SK-N-SH (cell line): ENCODE measurements around the gene COL1A2.

Source experiments
- FOXM1 ChIP-seq: IDR thresholded peaks from 2 replicates; pipeline ENCODE4 v1.4.0; 2012; ENCODE audit warnings: low read depth, mild to moderate bottlenecking
- POLR2AphosphoS5 ChIP-seq: IDR thresholded peaks from 2 replicates; pipeline ENCODE4 v1.6.1; 2012; ENCODE audit warnings: low read depth, low read length
- SMC3 ChIP-seq: IDR thresholded peaks from 2 replicates; pipeline ENCODE4 v1.6.1; 2012; ENCODE audit warnings: low read depth, low read length, improper control_type of control experiment
- TF ChIP-seq, protein P1 (sequence below): fragments of 200-600 bp; sonication (generic); IDR thresholded peaks from 2 replicates; pipeline ENCODE4 v1.6.1; 2017; ENCODE audit warnings: antibody characterized with exemption, mild to moderate bottlenecking, moderate library complexity
- TF ChIP-seq, protein P2 (sequence below): fragments of 150-350 bp; IDR thresholded peaks from 2 replicates; pipeline ENCODE4 v1.6.1; 2017; ENCODE audit warnings: antibody characterized with exemption, low read length, low read depth, borderline replicate concordance
- TF ChIP-seq, protein P3 (sequence below): IDR thresholded peaks from 2 replicates; pipeline ENCODE4 v1.6.1; 2012; ENCODE audit warnings: mild to moderate bottlenecking, low read depth, low read length, moderate library complexity
- TF ChIP-seq, protein P4 (sequence below): IDR thresholded peaks from 2 replicates; pipeline ENCODE4 v1.4.0; 2012; ENCODE audit warnings: low read depth, borderline replicate concordance

DNA sequence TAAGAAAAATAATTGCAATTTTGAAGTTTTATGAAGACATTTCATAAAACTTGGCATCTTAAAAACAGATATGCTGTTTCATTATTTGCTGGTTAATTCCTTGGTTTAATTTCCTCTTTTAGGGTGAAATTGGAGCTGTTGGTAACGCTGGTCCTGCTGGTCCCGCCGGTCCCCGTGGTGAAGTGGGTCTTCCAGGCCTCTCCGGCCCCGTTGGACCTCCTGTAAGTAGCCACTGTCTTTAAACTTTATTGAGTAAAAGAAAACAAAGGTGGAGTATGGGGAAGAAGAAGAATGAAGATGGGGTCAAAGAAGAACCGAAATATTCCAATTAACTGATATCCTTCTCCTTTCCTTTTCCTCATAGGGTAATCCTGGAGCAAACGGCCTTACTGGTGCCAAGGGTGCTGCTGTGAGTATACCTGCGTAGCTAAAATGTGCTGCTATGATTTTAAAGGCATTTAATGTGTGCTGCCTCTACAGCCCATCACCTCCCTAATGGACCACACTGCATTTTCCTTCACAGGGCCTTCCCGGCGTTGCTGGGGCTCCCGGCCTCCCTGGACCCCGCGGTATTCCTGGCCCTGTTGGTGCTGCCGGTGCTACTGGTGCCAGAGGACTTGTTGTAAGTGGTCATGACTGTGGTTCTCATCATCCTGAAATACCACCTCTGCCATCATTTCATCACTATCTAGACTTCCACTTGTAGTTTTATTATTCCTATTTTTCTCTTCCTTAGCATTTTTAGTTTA, 14.7 kb downstream of the COL1A2 start:
- TF ChIP-seq, protein P1, sequence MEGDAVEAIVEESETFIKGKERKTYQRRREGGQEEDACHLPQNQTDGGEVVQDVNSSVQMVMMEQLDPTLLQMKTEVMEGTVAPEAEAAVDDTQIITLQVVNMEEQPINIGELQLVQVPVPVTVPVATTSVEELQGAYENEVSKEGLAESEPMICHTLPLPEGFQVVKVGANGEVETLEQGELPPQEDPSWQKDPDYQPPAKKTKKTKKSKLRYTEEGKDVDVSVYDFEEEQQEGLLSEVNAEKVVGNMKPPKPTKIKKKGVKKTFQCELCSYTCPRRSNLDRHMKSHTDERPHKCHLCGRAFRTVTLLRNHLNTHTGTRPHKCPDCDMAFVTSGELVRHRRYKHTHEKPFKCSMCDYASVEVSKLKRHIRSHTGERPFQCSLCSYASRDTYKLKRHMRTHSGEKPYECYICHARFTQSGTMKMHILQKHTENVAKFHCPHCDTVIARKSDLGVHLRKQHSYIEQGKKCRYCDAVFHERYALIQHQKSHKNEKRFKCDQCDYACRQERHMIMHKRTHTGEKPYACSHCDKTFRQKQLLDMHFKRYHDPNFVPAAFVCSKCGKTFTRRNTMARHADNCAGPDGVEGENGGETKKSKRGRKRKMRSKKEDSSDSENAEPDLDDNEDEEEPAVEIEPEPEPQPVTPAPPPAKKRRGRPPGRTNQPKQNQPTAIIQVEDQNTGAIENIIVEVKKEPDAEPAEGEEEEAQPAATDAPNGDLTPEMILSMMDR, result no peak
- TF ChIP-seq, protein P2, sequence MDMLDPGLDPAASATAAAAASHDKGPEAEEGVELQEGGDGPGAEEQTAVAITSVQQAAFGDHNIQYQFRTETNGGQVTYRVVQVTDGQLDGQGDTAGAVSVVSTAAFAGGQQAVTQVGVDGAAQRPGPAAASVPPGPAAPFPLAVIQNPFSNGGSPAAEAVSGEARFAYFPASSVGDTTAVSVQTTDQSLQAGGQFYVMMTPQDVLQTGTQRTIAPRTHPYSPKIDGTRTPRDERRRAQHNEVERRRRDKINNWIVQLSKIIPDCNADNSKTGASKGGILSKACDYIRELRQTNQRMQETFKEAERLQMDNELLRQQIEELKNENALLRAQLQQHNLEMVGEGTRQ, result no peak
- TF ChIP-seq, protein P3, sequence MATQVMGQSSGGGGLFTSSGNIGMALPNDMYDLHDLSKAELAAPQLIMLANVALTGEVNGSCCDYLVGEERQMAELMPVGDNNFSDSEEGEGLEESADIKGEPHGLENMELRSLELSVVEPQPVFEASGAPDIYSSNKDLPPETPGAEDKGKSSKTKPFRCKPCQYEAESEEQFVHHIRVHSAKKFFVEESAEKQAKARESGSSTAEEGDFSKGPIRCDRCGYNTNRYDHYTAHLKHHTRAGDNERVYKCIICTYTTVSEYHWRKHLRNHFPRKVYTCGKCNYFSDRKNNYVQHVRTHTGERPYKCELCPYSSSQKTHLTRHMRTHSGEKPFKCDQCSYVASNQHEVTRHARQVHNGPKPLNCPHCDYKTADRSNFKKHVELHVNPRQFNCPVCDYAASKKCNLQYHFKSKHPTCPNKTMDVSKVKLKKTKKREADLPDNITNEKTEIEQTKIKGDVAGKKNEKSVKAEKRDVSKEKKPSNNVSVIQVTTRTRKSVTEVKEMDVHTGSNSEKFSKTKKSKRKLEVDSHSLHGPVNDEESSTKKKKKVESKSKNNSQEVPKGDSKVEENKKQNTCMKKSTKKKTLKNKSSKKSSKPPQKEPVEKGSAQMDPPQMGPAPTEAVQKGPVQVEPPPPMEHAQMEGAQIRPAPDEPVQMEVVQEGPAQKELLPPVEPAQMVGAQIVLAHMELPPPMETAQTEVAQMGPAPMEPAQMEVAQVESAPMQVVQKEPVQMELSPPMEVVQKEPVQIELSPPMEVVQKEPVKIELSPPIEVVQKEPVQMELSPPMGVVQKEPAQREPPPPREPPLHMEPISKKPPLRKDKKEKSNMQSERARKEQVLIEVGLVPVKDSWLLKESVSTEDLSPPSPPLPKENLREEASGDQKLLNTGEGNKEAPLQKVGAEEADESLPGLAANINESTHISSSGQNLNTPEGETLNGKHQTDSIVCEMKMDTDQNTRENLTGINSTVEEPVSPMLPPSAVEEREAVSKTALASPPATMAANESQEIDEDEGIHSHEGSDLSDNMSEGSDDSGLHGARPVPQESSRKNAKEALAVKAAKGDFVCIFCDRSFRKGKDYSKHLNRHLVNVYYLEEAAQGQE, result no peak
- TF ChIP-seq POLR2AphosphoS5 (no peak), SMC3 (no peak), FOXM1 (no peak)
- TF ChIP-seq, protein P4, sequence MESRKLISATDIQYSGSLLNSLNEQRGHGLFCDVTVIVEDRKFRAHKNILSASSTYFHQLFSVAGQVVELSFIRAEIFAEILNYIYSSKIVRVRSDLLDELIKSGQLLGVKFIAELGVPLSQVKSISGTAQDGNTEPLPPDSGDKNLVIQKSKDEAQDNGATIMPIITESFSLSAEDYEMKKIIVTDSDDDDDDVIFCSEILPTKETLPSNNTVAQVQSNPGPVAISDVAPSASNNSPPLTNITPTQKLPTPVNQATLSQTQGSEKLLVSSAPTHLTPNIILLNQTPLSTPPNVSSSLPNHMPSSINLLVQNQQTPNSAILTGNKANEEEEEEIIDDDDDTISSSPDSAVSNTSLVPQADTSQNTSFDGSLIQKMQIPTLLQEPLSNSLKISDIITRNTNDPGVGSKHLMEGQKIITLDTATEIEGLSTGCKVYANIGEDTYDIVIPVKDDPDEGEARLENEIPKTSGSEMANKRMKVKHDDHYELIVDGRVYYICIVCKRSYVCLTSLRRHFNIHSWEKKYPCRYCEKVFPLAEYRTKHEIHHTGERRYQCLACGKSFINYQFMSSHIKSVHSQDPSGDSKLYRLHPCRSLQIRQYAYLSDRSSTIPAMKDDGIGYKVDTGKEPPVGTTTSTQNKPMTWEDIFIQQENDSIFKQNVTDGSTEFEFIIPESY, result no peak
